ENCODE measurements around the gene ADAMTS3.

ADAMTS3 gene

DNA sequence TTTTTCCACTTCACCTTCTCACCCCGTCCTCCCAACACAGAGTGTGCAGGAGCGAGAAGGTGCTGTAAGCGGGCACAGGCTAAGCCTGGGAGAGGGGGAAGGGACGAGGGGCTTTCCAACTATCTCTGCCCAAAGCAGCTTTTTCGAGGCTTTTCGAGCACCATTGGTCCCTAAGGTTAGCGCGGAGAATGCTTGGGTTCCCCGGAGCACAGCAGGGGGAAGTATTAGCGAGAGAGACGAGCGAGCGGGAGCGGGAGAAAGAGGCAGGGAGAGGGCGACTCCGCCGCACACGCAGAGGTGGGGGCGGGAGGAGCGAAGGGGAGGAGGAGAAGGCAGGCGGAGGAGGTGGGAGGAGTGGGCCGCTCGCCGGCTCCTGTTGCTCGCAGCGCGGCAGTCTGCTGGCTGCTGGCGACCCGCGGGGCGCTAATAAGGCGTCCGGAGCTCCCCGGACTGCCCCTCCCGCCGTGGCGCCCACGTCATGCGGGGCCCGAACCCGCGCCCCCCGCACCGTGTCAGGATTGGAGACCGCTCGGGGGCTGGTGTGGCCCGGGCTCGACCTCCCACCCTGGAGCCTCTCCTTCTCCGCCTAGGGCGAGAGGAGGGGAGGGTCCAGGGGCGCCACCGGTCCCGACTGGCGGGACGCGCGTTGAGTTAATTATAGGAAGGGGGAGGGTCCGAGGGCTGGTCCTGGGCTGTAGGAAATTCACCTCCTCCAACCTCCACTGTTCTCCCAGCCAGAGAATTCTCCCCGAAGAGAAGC is at the start of gene ADAMTS3:
TSS of gene ADAMTS3 (minus strand) at position 263 of the 760 bp plus-strand sequence. CDS start 459 bp downstream, outside the sequence.
- DNase-seq = peak; percentile 35

DNA sequence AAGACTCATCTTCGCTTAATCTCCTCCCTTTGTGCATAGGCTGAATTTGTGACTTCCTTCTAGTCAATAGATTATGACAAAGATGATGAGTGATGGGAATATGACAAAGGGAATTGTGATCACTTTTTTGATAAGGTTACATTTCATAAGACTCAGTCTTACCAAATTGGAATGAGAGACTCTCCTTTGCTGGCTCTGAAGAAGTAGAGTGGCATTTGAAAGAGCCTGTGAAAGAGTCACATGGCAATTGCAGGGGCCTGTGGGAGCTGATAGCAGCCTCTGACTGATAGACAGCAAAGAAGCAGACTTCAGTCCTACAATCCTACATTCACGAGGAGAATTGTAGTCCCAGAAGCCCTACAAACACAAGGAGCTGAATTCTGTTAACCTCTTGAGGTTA is 44.9 kb upstream of the ADAMTS3 start:
- DNase-seq = no peak

DNA sequence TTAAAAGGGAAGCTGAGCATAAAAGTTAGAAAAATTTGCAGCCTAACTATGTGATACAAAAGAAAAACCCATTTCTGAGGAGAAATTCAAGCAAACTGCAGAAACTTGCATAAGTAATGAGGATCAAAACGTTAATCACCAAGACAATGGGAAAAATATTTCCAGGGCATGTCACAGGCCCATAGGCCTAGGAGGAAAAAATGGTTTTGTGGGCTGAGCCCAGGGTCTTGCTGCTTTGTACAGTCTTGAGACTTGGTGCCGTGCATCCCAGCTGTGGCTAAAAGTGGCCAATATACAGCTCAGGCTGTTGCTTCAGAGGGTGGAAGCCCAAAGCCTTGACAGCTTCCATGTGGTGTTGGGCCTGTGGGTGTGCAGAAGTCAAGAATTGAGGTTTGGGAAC is 37.7 kb upstream of the ADAMTS3 start:
- no peak for DNase-seq

DNA sequence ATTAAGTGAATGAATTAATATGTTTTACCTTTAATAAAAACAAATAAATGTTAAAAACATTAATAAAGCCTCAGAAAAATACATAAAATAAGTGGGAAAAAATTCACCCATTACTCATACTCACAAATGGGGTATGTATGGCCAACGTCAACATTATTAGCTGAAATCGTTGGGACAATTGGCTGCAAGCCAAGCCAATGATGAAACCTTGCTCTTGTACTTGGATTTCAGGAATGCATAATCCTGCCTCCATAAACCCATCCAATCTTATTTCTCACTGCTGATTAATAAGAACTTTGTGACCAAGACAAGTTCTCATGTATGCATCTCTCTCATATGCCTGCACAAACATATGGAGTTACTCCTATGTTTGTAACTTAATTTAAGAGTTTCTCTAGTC is 35.3 kb upstream of the ADAMTS3 start:
- no peak for DNase-seq

DNA sequence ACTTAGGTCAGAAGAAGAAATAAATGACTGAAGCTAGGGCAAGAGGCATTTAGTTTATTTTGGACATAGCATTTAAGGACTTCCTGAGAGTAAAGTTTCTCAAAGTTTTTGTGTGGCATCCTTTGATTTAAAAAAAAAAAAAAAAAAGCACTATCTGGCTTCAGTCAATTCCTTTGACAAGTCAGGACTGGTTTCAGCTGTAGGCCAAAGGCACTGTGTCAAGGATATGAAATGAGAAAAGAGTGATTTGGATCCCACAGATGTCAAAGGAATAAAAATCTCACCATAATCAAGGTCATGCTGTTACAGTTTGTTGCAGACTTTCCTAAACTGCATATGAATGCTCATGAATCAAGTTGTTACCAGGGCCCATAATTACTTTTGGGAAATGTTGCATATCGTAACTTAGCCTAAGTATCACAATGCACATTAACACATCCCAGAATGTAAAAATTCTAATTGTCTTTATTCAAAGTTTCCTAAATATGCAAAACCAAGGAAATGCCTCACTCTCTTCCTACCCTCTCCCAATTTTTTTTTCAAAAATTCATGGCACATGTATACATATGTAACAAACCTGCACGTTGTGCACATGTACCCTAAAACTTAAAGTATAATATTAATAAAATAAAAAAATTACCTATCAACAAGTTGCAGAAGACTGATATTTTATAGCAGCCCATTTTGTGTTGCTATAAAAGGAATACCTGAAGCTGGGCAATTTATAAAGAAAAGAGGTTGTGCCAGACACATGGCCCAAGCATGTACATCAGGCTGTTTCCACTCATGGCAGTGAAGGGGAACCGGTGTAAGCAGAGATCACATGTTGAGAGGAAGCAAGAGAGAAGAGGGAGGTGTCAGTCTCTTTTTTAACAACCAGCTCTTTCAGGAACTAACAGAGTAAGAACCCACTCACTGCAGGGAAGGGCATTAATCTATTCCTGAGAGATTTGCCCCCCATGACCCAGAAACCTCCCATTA is 33.7 kb upstream of the ADAMTS3 start:
- no peak for DNase-seq

DNA sequence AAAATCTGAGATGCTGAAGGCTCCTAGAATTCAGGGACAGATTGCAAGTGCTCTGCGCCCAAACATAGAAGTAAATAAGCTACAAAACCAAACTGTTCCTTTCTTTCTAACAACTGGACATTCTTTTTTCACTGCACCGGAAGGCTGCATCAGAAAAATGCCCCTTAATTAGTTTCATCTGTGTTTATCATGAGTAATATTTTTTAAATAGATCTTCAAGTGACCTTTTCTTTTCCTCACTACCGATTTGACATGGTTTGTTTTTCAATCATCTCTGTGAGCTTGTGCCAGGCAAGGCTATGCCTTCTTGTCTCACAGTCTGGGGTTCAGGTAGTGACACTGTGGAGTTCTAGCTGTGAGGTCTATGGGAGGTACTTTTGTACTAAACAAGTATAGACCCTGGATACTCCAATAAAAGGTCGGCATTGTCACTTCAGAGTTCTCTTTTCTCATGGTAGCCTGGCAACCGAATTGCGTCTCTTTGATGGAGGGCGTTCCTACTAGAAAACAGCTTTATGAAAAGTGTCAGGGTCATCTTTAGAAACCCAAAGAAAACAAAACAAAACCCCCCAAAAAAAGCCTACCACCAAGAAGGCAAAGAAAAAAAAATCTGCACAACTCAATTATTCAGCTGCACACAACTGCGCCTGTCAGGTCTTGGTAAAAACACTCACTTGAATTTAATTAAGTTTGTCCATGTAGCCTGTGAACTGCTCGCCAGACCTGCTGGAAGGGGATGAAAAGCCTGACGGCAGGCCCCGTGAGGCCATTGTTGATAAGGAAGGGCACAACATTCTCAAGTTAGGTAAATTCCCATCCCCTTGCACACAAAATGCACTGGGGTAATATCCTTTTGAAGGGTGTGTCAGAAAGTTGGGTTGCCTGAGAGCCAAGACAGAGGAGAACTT is 22.8 kb upstream of the ADAMTS3 start:
- no peak for DNase-seq

DNA sequence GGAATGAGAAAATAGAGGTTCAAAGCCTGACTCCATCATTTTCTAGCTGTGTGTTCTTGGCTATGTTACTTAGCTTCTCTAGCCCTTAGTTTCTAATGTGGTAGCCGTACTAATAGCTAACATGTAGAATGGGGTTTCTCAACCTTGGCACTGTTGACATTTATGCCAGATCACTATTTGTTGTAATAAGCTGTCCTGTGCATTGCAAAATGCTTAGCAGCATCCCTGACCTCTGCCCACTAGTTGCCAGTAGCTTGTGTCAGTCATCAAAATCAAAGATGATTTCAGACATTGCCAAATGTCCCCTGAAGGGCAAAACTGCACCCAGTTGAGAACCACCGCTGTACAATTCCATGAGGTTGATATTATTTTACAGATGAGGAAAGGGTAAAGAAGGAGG is 18.3 kb upstream of the ADAMTS3 start:
- no peak for DNase-seq

DNA sequence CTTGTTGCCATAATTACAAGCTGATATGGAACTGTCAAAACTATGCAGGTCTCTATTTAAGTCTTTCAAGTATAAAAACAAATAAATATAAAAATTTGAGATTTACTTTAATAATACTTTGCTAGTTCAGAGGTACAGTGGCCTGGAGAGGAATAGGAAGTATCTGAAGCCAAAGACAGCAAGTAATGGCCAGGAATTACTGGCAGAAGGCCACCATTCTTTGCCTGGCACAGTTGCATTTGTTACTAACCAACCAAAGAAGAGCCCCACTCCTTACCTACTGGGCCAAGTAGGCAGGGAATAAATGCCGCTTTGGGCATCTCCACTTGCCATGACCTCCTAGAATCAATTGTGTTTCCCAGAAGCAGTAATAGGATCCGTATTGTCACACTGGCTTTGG is 13.8 kb upstream of the ADAMTS3 start:
- DNase-seq = no peak

DNA sequence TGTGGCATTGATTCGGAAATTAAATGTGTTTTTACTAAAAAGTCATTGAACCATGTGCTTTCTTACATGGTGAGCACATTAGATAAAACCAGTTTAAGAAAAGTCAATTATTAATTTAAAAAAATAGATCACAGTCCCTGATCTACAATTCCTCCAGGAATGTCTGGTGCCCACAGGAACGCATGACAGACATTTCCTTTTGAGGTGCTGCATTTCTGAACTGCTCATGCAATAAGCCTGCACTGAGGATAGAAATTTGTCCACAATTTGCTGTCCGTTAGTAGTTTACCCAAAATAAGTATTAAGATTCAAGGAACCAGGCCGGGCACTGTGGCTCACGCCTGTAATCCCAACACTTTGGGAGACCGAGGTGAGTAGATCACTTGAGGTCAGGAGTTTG is 8.2 kb upstream of the ADAMTS3 start:
- no peak for DNase-seq

DNA sequence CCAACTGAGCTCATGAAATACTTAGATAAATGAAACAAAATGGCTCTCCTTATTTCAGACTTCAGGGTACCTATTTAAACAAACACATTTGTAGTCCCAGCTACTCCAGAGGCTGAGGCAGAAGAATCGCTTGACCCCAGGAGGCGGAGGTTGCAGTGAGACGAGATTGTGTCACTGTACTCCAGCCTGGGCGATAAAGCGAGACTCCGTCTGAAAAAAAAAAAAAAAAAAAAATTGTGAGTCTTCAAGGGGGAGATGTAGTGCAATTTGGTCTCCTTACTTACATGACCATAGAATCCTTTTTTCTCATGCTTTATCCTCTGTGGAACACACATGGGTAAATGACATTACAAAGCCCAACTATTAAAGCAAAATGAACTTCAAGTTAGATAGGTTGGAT is 2.3 kb upstream of the ADAMTS3 start:
- DNase-seq = no peak

DNA sequence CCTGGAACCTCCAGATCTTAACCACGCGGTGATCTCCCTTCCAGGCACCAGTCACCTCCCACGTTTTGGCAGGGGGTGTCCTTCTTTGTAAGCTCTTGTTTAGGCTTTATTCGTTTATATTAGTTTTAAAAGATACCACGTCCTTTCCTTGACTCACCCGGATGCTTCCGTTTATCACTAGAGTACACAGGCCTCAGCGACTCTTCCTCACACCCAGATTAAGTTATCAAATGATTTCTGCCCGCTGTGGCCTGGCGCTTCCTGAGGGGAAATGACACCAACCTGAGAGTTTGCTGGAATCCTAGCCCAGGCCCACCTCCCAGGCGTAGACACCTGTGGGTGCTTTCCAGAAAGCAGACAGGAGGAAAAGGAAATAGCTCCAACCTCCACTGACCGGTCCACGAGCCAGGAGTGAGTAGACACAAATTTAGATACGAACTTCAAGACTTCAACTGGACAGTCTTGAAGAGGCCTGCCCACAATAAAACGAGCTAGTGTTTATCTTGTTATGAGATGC is 756 bp upstream of the ADAMTS3 start:
- DNase-seq = no peak

DNA sequence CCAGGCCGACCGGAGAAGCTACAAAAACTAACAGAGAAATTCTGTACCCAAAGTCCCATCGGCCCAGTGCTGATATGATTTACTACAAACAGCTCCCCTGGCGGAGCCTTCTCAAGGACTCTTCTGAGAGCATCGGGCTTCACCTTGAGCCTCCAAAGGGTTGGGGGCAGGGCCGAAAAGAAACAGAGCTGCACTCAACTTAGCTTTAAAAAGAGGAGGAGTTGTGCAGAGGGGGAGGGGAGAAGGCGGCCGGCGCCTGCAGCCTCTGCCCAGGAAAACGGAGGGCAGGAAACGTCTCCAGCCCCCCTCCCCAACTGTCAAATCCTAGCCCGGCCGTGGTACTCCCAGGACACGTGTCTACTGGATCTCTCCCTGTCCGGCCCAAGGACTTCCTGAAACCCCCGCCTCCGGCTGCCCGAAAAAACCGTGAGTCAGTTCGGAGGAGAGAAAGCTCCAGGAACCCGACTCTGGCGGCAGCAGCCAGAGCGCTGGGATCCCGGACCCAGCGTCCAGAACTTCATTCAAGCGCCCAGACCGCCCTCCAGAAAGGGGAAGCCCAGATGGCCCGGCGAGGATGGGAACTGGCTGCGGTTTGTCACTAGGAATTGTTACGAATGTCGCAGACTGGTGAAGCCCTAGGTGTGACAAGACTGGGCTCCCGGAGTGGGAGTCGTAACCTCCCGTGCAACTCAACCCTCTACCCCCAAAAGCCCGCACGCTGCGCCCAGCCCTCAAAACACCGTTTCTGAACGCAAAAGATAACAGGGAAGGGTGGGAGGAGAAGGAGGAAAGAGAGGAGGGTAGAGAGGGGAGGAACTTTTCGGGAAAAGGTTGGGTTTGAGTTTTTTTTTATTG is 973 bp downstream of the ADAMTS3 start:
- no peak for DNase-seq

DNA sequence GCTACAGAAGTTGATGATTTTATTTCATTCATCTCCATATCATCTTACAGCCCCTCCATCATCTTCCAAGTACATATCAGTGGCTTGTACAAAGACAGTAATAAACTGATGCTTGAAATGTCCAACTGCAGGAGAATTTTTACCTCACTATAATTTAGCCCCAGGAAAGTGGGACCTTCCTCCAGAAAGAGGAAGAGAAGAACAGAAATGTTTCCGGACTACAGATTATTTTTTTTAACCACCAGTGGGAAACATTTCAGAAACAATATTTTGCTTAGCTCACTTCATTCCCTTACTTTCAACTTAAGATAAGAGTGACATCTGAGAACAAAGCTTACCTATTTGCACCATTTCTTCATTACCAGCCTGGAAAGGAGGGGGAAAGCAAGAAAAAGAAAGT is 2.0 kb downstream of the ADAMTS3 start:
- DNase-seq = no peak

DNA sequence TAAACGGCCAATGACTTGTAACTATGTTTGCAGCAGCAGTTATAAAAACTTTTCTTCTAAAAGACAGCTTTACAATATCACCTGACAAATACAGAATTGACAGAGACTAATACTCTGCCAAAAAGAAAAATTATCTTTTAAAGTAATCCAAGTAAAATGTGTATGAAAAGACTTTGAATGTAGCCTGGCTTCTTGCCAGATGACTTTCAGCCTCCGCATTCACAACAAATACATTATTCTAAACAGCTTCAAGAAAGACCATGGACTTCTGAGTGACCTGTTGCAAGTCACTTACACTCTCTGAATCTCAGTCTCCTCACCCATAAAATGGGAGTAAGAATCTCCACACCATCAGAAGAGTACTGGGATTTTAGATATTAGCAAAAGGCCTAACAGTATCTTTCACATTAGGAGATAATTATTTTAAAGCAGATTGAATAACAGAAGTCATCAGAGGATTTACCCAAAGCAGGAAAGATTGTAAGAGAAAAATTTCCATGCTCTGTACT is 2.5 kb downstream of the ADAMTS3 start:
- DNase-seq = no peak

DNA sequence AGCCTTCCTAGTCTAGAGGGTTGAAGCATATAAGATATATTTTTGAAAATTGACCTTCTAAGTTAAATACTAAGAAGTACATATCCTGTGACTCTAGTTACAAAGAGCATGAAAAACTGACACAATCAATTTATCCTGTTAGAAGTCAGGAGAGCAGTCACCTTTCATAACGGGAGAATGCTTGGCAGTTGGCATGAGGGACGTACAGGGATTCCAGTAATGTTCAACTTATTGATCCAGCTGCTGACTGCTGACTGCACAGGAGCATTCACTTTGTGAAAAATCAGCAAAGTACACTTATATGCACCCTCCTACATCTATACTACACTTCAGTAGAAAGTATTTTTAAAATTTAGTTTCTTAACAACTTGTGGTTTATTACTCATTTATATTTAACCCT is 4.2 kb downstream of the ADAMTS3 start:
- DNase-seq = no peak

DNA sequence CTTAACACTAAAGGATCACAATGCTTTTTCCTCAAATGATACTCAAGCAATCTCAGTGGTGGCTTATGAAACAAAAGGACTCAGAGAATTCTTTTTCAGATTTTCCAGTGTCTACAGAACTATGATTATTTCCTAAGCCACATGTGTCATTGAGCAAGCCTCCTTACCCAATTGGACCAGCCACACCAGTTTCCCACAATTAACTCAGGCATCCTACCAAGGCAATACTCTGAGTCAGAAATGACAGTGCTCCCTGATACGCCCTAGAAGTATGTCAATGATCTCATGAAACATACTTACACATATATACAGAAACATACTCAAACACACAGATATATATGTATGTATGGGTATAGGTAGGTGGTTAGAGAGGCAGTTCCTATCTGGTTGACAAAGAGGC is 4.8 kb downstream of the ADAMTS3 start:
- DNase-seq = no peak

DNA sequence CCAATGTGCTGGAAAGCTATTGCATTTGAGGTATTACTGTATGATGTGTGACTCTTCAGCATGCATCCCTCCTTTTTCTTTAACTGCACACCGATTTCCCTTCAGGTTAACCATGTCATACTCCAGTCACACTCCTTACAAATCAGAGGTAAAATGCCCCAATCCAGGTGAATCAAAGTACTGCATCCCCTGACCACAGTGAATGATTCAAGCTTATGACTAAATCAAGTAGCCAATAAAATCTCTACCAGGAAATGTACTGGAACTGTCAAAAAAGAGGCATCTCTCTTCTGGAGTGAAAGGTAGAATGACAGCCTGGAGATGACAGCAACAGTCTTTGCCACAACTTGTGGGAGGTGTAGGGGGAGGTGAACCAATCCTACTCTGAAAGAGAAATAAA is 10.4 kb downstream of the ADAMTS3 start:
- DNase-seq = no peak

DNA sequence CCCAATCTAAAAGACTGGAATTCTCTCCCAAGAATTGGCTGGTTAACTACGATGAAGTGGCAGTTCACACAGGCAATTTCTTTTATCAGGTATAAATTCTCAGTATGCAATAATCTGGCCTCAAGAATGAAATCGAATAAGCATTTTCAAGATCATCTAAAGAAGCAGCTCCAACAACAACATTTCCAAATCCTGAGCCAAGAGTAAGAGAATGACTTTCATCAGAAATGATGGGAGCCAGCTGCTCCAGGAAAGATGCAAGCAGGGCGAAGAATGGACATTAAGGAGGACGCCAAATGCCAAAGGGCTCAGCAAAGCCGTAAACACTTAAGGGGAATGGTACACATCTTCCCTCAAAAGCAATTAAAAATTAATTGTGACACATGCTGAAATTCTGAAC is 12.0 kb downstream of the ADAMTS3 start:
- DNase-seq = no peak

DNA sequence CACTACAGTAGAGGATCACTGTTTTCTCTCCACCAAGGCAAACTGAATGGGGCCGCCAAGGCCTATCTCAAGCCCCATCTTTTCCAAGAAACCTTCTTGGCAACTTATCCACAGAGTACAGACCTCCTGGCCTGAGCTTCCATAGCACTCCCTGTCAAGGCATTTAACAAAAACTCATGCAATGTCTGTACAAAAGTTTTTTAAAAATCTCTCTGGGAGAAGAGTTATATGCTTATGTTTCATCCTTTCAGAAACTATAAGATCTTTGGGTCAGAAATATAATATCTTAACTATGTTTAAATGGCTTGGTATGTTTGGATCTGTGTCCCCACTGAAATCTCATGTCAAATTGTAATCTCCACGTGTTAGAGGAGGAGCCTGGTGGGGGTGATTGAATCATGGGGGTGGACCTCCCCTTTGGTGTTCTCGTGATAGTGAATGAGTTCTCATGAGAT is 13.6 kb downstream of the ADAMTS3 start:
- DNase-seq = no peak

DNA sequence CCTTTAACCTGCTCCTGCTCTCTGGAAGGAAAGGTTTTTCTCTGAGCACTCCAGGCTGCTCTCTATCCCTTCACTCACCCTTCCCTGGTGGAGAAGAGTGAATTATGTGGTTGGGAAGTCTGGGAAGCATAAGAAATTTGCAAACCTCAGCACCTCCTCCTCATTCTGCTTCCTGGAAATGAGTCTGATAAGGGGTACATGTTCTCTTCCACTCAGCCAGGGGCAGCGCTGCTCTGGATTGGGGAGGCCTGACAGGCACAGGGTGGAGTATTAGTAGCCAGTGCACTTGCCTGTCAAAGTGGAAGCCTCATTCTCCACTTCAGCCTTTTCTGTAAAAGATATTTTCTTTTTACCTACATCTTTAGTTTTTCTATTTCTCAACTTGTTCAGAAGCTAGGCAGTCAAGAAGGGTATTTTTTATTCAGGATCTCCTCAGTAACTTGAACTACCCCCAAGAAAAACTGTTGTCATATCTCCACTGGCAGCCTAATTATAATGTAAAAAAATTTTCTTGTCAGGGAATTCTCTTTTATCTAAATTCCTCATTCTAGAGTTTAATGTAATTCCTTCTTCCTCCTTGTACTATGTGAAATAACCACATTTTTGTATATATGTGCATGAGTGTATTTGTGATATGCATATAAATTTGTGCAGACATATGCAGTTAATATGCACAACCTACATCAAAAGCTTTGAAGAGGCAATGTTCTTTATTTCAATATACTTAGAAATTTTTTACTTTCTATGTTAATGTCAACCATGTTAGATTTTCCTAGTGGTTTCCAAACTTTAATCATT is 15.3 kb downstream of the ADAMTS3 start:
- no peak for DNase-seq

DNA sequence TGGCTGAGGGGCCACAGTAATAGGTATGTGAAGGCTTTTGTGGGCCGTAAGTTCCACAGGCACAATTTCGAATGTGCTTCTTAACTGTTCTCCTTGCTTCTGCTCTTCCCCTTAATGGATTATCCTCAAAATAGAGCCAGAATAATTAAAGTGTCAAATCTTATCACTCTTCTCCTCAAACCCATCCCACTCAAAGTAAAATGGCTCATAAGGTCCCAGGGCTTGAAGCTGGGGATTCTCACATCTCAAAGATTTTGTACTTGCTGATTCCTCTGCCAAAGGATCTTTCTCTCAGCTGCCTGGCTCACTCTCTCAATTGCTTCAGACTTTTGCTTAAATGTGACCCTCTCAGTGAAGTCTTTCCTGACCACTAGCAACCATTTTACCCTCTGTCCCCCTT is 16.6 kb downstream of the ADAMTS3 start:
- DNase-seq = no peak

Measured in NCI-H1694 treated with DMSO at 0.1 percent for 48 hours (cell line).